Gastrocnemius medialis (tissue), 4 donors: Measurements from ENCODE around the gene RPL27A. TPM values are rescaled to one million over a fixed set of nuclear protein-coding genes. Genes with fewer than 3 reads are reported as not detected.

Source experiments
- ATAC-seq, 2 donors: fragments of 150-250 bp; one replicate each; pipeline ENCODE4 v1.9.1; 2016
- DNase-seq, 2 donors: peaks; one replicate each; pipeline ENCODE4 v3.0.0-alpha.2; 2019
- H3K27ac ChIP-seq, 4 donors: fragments of 200-600 bp; sonication (generic); 1 replicate in 1 of 4; 2 replicates in 3 of 4; pipeline ENCODE4 v1.5.1; 2016 to 2018; ENCODE audit warnings: mild to moderate bottlenecking in 2 of 4, moderate library complexity in 1 of 4
- H3K27me3 ChIP-seq, 3 donors: fragments of 200-600 bp; sonication (generic) in 2 of 3; 1 replicate in 1 of 3; 2 replicates in 2 of 3; pipeline versions ENCODE4 v1.5.1 to v1.6.0; 2016 to 2019; ENCODE audit warnings: mild to moderate bottlenecking in 1 of 3, moderate library complexity in 1 of 3
- H3K36me3 ChIP-seq, 2 donors: fragments of 200-600 bp; sonication (generic) in 1 of 2; one replicate each; pipeline ENCODE4 v1.5.1; 2017 to 2018
- H3K4me1 ChIP-seq, 2 donors: fragments of 200-600 bp; sonication (generic) in 1 of 2; one replicate each; pipeline ENCODE4 v1.5.1; 2016 to 2017; ENCODE audit warnings: mild to moderate bottlenecking in 2 of 2
- H3K4me3 ChIP-seq, 4 donors: fragments of 200-600 bp; sonication (generic) in 3 of 4; 1 replicate in 1 of 4; 2 replicates in 3 of 4; pipeline ENCODE4 v1.5.1; 2016 to 2019; ENCODE audit warnings: mild to moderate bottlenecking in 2 of 4
- H3K9me3 ChIP-seq, 3 donors: fragments of 200-600 bp; sonication (generic) in 2 of 3; 1 replicate in 1 of 3; 2 replicates in 2 of 3; pipeline ENCODE4 v1.5.1; 2016 to 2019
- POLR2A ChIP-seq, 2 donors: fragments of 450-650 bp; IDR thresholded peaks; one replicate each; pipeline ENCODE4 v1.6.1; 2017; ENCODE audit warnings: antibody characterized with exemption in 2 of 2, mild to moderate bottlenecking in 2 of 2, moderate library complexity in 2 of 2
- in situ Hi-C, 4 donors: fragments of 200-750 bp; cut with MboI; loops; one replicate each; pipeline versions ENCODE4 v1.15.0 to v1.8.0; 2017; ENCODE audit warnings: low sequenced_read_pairs in 4 of 4
- intact Hi-C: fragments of 100-400 bp; cut with DNase I; formaldehyde crosslinking; loops from one replicate; pipeline ENCODE4 v1.15.1; 2023; ENCODE audit warnings: low total_unique reads
- total RNA-seq, 4 donors: library from RNA; depleted of rRNA; stranded (reverse); fragments of >200 nt; gene quantifications; one replicate each; pipeline versions ENCODE4 v1.1.0 to v1.2.3, GENCODE V29; 2016
- TF ChIP-seq, protein P1 (sequence below), 5 experiments: fragments of 450-650 bp in 3 of 5; fragments of 200-600 bp in 2 of 5; sonication (generic) in 2 of 5; IDR thresholded peaks in 4 of 5; conservative IDR thresholded peaks in 1 of 5; 1 replicate in 4 of 5; 2 replicates in 1 of 5; pipeline ENCODE4 v1.5.1; 2016 to 2019; ENCODE audit warnings: antibody characterized with exemption in 5 of 5, mild to moderate bottlenecking in 3 of 5, moderate library complexity in 3 of 5

Gene RPL27A
- total RNA-seq, 4 donors from 2014 or later, result 598 to 693 (median 633) TPM

DNA sequence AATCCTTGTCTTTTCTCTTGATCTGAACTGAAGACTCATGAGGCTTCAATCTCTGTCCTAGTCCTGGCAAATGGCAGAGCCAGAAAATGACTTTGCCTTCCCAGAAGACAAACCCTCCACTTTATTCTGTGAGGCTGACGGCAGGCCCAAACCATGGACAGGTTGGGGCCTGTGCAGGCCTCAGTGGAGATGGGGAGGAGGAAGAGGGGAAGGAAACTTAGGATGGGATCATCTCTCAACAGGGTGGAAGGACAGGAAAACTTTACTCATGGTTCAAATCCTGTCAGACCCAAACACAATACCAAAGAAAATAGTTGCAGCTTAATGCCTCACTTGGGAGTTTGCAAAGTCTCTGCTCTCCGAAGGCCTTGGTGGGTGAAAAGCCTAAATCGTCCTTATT lies 9.8 kb downstream of the RPL27A start:
- Histone ChIP-seq H3K4me3 (no peak overlapping the region), H3K27me3 (no peaks in the 10 kb centered on the region), H3K9me3 (no peaks in the 10 kb centered on the region), H3K27ac (no peak overlapping the region), H3K4me1 (peaks cover 17% of the 10 kb centered on the region in 2 donors), H3K36me3 (peaks cover 2 to 51% of the 10 kb centered on the region in 2 donors)
- TF ChIP-seq, protein P1, sequence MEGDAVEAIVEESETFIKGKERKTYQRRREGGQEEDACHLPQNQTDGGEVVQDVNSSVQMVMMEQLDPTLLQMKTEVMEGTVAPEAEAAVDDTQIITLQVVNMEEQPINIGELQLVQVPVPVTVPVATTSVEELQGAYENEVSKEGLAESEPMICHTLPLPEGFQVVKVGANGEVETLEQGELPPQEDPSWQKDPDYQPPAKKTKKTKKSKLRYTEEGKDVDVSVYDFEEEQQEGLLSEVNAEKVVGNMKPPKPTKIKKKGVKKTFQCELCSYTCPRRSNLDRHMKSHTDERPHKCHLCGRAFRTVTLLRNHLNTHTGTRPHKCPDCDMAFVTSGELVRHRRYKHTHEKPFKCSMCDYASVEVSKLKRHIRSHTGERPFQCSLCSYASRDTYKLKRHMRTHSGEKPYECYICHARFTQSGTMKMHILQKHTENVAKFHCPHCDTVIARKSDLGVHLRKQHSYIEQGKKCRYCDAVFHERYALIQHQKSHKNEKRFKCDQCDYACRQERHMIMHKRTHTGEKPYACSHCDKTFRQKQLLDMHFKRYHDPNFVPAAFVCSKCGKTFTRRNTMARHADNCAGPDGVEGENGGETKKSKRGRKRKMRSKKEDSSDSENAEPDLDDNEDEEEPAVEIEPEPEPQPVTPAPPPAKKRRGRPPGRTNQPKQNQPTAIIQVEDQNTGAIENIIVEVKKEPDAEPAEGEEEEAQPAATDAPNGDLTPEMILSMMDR (IDR thresholded peaks at IDR 0.05 in 4 of 5, conservative IDR thresholded peaks at IDR 0.05 in 1 of 5), result no peak
- TF ChIP-seq POLR2A (IDR thresholded peaks at IDR 0.05), result no peak
- in situ Hi-C loops, result loop anchor here in 3 of 4 donors (10.0 to 25.0 kb wide), 5 partner anchors 120 to 445 kb away; partner anchors contain the start of genes AKIP1 (in 1 of the 3) and TMEM9B (in 1 of the 3)
- DNase-seq (no peak), ATAC-seq (no peak)
- intact Hi-C loops, result no loop called here

DNA sequence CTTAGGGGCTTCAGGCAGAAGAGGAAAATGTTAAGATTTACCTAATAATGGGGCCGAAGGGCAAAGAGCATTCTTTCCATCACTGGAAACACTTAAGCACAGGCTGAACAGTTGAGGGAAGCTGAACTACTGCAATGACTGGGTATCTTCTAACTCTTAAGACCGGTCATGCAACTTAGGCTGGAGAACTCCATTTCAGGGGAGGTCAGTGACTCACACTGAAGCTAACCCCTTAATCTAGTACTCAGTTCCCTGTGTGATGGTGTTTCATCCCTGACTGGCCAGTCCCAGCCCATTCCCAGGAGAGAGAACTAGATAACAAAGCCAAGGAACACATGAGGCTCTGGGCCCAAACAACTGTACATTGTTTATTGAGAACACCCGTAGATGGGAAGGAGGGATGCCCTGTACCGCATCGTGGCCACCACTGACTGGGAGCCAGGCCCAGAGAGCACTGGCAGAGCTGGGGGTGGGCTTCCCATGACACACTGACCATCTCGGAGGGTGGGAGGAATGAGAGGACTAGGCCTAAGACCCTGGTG lies 10.5 kb downstream of the RPL27A start:
- intact Hi-C loops, result no loop called here

DNA sequence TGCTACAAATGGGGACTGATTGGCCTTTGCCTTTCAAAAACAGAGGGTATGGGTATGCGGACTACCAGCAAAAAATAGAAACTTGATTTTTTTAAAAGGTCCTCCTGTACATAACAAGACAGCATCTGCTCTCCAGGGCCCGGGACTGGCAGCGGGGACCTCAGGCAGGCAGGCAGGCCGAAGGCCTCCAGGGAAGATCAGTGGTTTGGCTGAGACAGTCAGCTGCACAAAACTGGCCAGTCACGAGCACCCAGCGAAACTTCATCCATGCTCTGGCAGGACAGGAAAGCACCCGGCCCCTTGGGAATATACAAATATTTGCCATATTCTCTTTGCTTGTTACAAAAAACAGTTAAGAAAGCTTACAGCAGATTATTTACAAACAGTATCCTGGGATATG lies 11.0 kb downstream of the RPL27A start:
- H3K27me3 ChIP-seq, result no peaks in the 10 kb centered on the region
- peak overlapping the region in 1 of 4 donors; percentile 41 for H3K27ac ChIP-seq
- peaks cover 2 to 53% of the 10 kb centered on the region in 2 donors for H3K36me3 ChIP-seq
- in situ Hi-C loops, result loop anchor here in 3 of 4 donors (10.0 to 25.0 kb wide), 5 partner anchors 119 to 444 kb away; partner anchors contain the start of genes AKIP1 (in 1 of the 3) and TMEM9B (in 1 of the 3)
- peaks cover 6 to 7% of the 10 kb centered on the region in 2 donors for H3K4me1 ChIP-seq
- no peak for TF ChIP-seq POLR2A (IDR thresholded peaks at IDR 0.05)
- TF ChIP-seq, protein P1 (IDR thresholded peaks at IDR 0.05 in 4 of 5, conservative IDR thresholded peaks at IDR 0.05 in 1 of 5), result no peak
- no peak overlapping the region for H3K4me3 ChIP-seq
- DNase-seq (no peak), ATAC-seq (no peak)
- intact Hi-C loops, result no loop called here
- no peaks in the 10 kb centered on the region for H3K9me3 ChIP-seq

More for the DNA sequence above, 10.5 kb downstream of the RPL27A start:
- no peaks in the 10 kb centered on the region for H3K9me3 ChIP-seq
- H3K27me3 ChIP-seq, result no peaks in the 10 kb centered on the region
- no peak overlapping the region for H3K4me3 ChIP-seq
- in situ Hi-C loops, result loop anchor here in 3 of 4 donors (10.0 to 25.0 kb wide), 5 partner anchors 119 to 444 kb away; partner anchors contain the start of genes AKIP1 (in 1 of the 3) and TMEM9B (in 1 of the 3)
- H3K4me1 ChIP-seq, result peaks cover 10 to 11% of the 10 kb centered on the region in 2 donors
- no peak for DNase-seq
- ATAC-seq, result no peak
- no peak for TF ChIP-seq POLR2A (IDR thresholded peaks at IDR 0.05)
- TF ChIP-seq, protein P1 (IDR thresholded peaks at IDR 0.05 in 4 of 5, conservative IDR thresholded peaks at IDR 0.05 in 1 of 5), result no peak
- peaks cover 2 to 53% of the 10 kb centered on the region in 2 donors for H3K36me3 ChIP-seq
- peak overlapping the region in 1 of 4 donors; percentile 41 for H3K27ac ChIP-seq

DNA sequence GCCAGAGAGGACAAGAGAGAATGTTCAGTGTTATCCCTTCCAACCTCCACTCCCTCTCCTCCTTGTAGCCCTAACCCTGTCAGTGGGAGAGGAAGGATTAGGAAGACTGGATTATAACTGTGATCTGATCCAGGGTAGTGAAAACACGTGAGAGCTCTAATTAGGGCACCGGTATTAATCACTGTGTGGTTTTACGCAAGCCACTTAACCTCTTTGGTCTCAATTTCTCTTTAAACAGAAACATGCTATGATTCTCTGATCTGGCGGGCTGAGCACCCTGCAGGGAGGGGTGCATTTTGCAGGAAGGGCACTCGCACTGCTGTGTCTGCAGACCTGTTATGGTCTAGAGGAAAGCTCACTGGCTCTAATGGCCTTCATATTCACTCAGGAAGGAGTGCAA lies 11.5 kb downstream of the RPL27A start:
- DNase-seq, result no peak
- Histone ChIP-seq H3K4me1 (peaks cover 5 to 6% of the 10 kb centered on the region in 2 donors), H3K4me3 (no peak overlapping the region), H3K27ac (no peak overlapping the region), H3K9me3 (no peaks in the 10 kb centered on the region), H3K36me3 (peaks cover 2 to 53% of the 10 kb centered on the region in 2 donors), H3K27me3 (no peaks in the 10 kb centered on the region)
- no peak for TF ChIP-seq POLR2A (IDR thresholded peaks at IDR 0.05)
- TF ChIP-seq, protein P1 (IDR thresholded peaks at IDR 0.05 in 4 of 5, conservative IDR thresholded peaks at IDR 0.05 in 1 of 5), result no peak
- intact Hi-C loops (no loop called here), in situ Hi-C loops (loop anchor here in 3 of 4 donors (10.0 to 25.0 kb wide), 5 partner anchors 118 to 443 kb away; partner anchors contain the start of genes AKIP1 (in 1 of the 3) and TMEM9B (in 1 of the 3))
- no peak for ATAC-seq
